ENCODE data around the gene SDK2.

The SDK2 gene

DNA sequence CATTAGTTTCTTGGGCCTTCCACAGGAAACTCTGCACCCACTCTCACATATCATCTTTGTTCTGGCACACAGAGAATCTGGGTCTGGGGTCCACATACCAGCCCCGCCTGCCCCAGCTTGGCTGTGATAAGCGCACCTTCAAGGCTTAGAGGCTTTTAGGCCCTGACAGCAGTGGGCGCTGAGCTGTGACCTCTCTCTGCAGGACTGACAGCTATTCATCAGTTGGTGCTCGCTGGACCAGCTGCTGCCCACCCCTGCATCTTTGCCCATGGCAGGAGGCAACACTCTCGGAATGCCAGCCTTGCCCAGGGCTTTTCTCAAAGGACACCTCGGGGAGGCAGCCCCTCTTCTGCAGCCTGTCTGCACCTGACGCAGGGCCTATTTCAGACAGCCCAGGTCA lies 62.9 kb downstream of the SDK2 start (continued):
- TF ChIP-seq, protein P1, sequence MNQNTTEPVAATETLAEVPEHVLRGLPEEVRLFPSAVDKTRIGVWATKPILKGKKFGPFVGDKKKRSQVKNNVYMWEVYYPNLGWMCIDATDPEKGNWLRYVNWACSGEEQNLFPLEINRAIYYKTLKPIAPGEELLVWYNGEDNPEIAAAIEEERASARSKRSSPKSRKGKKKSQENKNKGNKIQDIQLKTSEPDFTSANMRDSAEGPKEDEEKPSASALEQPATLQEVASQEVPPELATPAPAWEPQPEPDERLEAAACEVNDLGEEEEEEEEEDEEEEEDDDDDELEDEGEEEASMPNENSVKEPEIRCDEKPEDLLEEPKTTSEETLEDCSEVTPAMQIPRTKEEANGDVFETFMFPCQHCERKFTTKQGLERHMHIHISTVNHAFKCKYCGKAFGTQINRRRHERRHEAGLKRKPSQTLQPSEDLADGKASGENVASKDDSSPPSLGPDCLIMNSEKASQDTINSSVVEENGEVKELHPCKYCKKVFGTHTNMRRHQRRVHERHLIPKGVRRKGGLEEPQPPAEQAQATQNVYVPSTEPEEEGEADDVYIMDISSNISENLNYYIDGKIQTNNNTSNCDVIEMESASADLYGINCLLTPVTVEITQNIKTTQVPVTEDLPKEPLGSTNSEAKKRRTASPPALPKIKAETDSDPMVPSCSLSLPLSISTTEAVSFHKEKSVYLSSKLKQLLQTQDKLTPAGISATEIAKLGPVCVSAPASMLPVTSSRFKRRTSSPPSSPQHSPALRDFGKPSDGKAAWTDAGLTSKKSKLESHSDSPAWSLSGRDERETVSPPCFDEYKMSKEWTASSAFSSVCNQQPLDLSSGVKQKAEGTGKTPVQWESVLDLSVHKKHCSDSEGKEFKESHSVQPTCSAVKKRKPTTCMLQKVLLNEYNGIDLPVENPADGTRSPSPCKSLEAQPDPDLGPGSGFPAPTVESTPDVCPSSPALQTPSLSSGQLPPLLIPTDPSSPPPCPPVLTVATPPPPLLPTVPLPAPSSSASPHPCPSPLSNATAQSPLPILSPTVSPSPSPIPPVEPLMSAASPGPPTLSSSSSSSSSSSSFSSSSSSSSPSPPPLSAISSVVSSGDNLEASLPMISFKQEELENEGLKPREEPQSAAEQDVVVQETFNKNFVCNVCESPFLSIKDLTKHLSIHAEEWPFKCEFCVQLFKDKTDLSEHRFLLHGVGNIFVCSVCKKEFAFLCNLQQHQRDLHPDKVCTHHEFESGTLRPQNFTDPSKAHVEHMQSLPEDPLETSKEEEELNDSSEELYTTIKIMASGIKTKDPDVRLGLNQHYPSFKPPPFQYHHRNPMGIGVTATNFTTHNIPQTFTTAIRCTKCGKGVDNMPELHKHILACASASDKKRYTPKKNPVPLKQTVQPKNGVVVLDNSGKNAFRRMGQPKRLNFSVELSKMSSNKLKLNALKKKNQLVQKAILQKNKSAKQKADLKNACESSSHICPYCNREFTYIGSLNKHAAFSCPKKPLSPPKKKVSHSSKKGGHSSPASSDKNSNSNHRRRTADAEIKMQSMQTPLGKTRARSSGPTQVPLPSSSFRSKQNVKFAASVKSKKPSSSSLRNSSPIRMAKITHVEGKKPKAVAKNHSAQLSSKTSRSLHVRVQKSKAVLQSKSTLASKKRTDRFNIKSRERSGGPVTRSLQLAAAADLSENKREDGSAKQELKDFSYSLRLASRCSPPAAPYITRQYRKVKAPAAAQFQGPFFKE (tag by site-specific recombination; IDR thresholded peaks at IDR 0.05; ENCODE audit: borderline replicate concordance), result no peak
- TF ChIP-seq, protein P2, sequence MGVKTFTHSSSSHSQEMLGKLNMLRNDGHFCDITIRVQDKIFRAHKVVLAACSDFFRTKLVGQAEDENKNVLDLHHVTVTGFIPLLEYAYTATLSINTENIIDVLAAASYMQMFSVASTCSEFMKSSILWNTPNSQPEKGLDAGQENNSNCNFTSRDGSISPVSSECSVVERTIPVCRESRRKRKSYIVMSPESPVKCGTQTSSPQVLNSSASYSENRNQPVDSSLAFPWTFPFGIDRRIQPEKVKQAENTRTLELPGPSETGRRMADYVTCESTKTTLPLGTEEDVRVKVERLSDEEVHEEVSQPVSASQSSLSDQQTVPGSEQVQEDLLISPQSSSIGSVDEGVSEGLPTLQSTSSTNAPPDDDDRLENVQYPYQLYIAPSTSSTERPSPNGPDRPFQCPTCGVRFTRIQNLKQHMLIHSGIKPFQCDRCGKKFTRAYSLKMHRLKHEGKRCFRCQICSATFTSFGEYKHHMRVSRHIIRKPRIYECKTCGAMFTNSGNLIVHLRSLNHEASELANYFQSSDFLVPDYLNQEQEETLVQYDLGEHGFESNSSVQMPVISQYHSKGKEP (tag by site-specific recombination; IDR thresholded peaks at IDR 0.05), result no peak

DNA sequence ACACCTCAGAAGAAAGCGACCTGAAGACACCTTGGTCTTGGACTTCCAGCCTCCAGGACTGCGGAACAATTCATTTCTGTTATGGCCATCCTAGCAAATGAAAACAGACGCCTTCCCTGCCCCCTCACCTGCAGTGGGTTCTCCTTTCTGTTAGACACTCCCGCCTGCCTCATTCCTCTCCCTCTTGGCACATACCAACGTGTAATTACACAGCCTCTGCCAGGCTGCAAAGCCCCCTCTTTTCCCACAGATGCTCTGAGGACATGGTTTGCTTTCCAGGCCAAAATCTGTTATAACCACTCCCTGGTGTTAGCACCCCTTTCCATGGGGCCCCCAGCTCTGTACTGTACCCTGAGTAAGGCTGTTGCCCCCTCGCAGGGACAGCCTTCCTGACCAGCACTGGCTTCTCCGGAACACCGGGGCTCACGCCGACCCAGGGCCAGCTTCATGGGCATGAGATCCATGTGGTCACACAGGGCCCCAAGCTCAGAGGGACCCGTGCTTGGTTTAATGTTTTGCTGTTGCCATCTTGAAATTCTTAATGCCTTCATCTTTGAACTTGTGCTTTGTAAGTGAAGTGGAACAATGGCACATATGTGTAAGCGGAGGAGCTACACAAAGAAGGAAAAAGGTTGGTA lies 64.1 kb downstream of the SDK2 start:
- Histone ChIP-seq H3K36me3 (ENCODE audit: control insufficient read depth in 2 of 2, insufficient read depth in 1 of 2, low read length in 2 of 2) (no peaks in the 10 kb centered on the region), H3K27ac (ENCODE audit: extremely low read depth, low read depth, low read length) (no peak overlapping the region), H3K9me3 (ENCODE audit: control insufficient read depth, insufficient read depth, low read depth, low read length) (no peaks in the 10 kb centered on the region), H3K4me3 (ENCODE audit: low read depth, low read length) (no peak overlapping the region), H3K4me1 (ENCODE audit: control insufficient read depth, insufficient read depth, low read length) (peaks cover 3% of the 10 kb centered on the region; the same call in 1 of the 2 replicates)
- TF ChIP-seq ZFP3 (tag by site-specific recombination; IDR thresholded peaks at IDR 0.05; ENCODE audit: low read depth), result no peak
- TF ChIP-seq ZNF768 (tag by site-specific recombination; IDR thresholded peaks at IDR 0.05), result no peak
- no peak for TF ChIP-seq EGR2 (tag by site-specific recombination; IDR thresholded peaks at IDR 0.05; ENCODE audit: low read depth)
- TF ChIP-seq ZNF48 (tag by site-specific recombination; IDR thresholded peaks at IDR 0.05), result no peak
- TF ChIP-seq, protein P3, sequence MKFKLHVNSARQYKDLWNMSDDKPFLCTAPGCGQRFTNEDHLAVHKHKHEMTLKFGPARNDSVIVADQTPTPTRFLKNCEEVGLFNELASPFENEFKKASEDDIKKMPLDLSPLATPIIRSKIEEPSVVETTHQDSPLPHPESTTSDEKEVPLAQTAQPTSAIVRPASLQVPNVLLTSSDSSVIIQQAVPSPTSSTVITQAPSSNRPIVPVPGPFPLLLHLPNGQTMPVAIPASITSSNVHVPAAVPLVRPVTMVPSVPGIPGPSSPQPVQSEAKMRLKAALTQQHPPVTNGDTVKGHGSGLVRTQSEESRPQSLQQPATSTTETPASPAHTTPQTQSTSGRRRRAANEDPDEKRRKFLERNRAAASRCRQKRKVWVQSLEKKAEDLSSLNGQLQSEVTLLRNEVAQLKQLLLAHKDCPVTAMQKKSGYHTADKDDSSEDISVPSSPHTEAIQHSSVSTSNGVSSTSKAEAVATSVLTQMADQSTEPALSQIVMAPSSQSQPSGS (tag by site-specific recombination; IDR thresholded peaks at IDR 0.05; ENCODE audit: low read depth), result no peak
- TF ChIP-seq, protein P4, sequence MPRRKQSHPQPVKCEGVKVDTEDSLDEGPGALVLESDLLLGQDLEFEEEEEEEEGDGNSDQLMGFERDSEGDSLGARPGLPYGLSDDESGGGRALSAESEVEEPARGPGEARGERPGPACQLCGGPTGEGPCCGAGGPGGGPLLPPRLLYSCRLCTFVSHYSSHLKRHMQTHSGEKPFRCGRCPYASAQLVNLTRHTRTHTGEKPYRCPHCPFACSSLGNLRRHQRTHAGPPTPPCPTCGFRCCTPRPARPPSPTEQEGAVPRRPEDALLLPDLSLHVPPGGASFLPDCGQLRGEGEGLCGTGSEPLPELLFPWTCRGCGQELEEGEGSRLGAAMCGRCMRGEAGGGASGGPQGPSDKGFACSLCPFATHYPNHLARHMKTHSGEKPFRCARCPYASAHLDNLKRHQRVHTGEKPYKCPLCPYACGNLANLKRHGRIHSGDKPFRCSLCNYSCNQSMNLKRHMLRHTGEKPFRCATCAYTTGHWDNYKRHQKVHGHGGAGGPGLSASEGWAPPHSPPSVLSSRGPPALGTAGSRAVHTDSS (tag by site-specific recombination; IDR thresholded peaks at IDR 0.05), result no peak
- TF ChIP-seq SP3 (tag by site-specific recombination; IDR thresholded peaks at IDR 0.05), result no peak
- TF ChIP-seq ZNF132 (tag by site-specific recombination; IDR thresholded peaks at IDR 0.05; ENCODE audit: borderline replicate concordance), result no peak
- TF ChIP-seq ZNF10 (tag by site-specific recombination; IDR thresholded peaks at IDR 0.05), result no peak
- no peak for TF ChIP-seq ZNF548 (tag by site-specific recombination; IDR thresholded peaks at IDR 0.05)
- no peak for TF ChIP-seq ZNF514 (tag by site-specific recombination; IDR thresholded peaks at IDR 0.05)
- TF ChIP-seq SETDB1 (IDR thresholded peaks at IDR 0.05; ENCODE audit: insufficient read length, low read length), result no peak
- TF ChIP-seq ZBTB7A (tag by site-specific recombination; IDR thresholded peaks at IDR 0.05; ENCODE audit: low read depth), result no peak
- ChIA-PET CTCF (interaction anchor here (0.7 to 2.8 kb wide), 2 partner anchors 151 to 370 kb away, joined by 3 to 14 read pairs; no protein-coding TSS in a partner anchor), POLR2A (no interaction called here)
